ENCODE results near the gene TMEM273.

- TF ChIP-seq CTCF (optimal IDR thresholded peaks at IDR 0.05 in 1 of 3, IDR thresholded peaks at IDR 0.05 in 1 of 3, conservative IDR thresholded peaks at IDR 0.05 in 1 of 3; ENCODE audit: extremely low read depth in 1 of 3, insufficient read depth in 2 of 3, low read length in 3 of 3) (no peak), EZH2 (IDR thresholded peaks at IDR 0.05; ENCODE audit: low read length) (no peak)
Measured at GRCh38 chr10:49168171-49168540, 20.0 kb downstream of the TMEM273 start.

Data from keratinocyte (primary cell).